ENCODE data around the gene DNAJC9. TPM values are rescaled to one million over a fixed set of nuclear protein-coding genes. Genes with fewer than 3 reads are reported as not detected.

The DNAJC9 gene
- polyA plus RNA-seq, 2 of the 4 experiments (the other 2 are of a cell fraction) = 45.6 to 56.3 TPM

- peak; percentile 68 to 87 for DNase-seq (ENCODE audit: low read depth in 1 of 2, low spot score in 1 of 2)
- TF ChIP-seq E2F6 (IDR thresholded peaks at IDR 0.05; ENCODE audit: borderline replicate concordance, low read depth) (no peak), RFX5 (IDR thresholded peaks at IDR 0.05) (no peak), GATA3 (IDR thresholded peaks at IDR 0.05; ENCODE audit: borderline replicate concordance) (peak; percentile 50; the same call in 1 of the 2 replicates), PBX3 (IDR thresholded peaks at IDR 0.05) (no peak), FOSL2 (IDR thresholded peaks at IDR 0.05) (peak; percentile 89), FOSL2 (CRISPR knock-in tag; IDR thresholded peaks at IDR 0.05) (peak; percentile 83), PHF8 (IDR thresholded peaks at IDR 0.05; ENCODE audit: borderline replicate concordance, low read depth) (no peak), SREBF2 (IDR thresholded peaks at IDR 0.05) (no peak), EP300 (IDR thresholded peaks at IDR 0.05) (peak in 1 of 2 experiments; percentile 66; a peak in 1 of 5 replicates), HMGXB4 (CRISPR knock-in tag; IDR thresholded peaks at IDR 0.05; ENCODE audit: borderline replicate concordance) (no peak), TFCP2L1 (CRISPR knock-in tag; IDR thresholded peaks at IDR 0.05) (no peak), ZSCAN20 (CRISPR knock-in tag; IDR thresholded peaks at IDR 0.05) (no peak), JUNB (IDR thresholded peaks at IDR 0.05) (peak; percentile 62; the same call in 1 of the 2 replicates), HDAC2 (IDR thresholded peaks at IDR 0.05) (no peak), POLR2AphosphoS2 (conservative IDR thresholded peaks at IDR 0.05; ENCODE audit: low read length) (no peak), ZC3H11A (IDR thresholded peaks at IDR 0.05) (no peak), CTCF (IDR thresholded peaks at IDR 0.05) (no peak), CEBPB (IDR thresholded peaks at IDR 0.05) (peak; percentile 62 to 65), BCL3 (IDR thresholded peaks at IDR 0.05) (peak; percentile 21; the same call in 1 of the 3 replicates), MAZ (IDR thresholded peaks at IDR 0.05; ENCODE audit: borderline replicate concordance, low read depth, low read length) (no peak), KDM1A (IDR thresholded peaks at IDR 0.05; ENCODE audit: low read depth) (no peak), JUN (IDR thresholded peaks at IDR 0.05) (peak; percentile 49 to 69; a peak in 3 of 5 replicates), ESRRA (IDR thresholded peaks at IDR 0.05; ENCODE audit: borderline replicate concordance, low read length) (no peak), EHF (CRISPR knock-in tag; IDR thresholded peaks at IDR 0.05) (no peak), CHD2 (IDR thresholded peaks at IDR 0.05; ENCODE audit: low read length, partially characterized antibody) (no peak), KDM5A (IDR thresholded peaks at IDR 0.05) (no peak), RCOR1 (IDR thresholded peaks at IDR 0.05; ENCODE audit: low read depth, low read length) (no peak), CBX2 (IDR thresholded peaks at IDR 0.05; ENCODE audit: borderline replicate concordance, low read depth) (no peak), CBX8 (IDR thresholded peaks at IDR 0.05) (no peak), CHD4 (IDR thresholded peaks at IDR 0.05; ENCODE audit: borderline replicate concordance) (no peak), NR3C1 (IDR thresholded peaks at IDR 0.05) (no peak), HOXB13 (CRISPR knock-in tag; IDR thresholded peaks at IDR 0.05; ENCODE audit: low read depth) (no peak), HOXA7 (CRISPR knock-in tag; IDR thresholded peaks at IDR 0.05) (no peak), HOXB5 (CRISPR knock-in tag; IDR thresholded peaks at IDR 0.05) (no peak), BHLHE40 (IDR thresholded peaks at IDR 0.05; ENCODE audit: low read depth, low read length) (no peak), HES2 (IDR thresholded peaks at IDR 0.05) (0 out of 2 replicates have a peak, but pooled peaks have one; percentile 20)
- CTCF ChIA-PET = interaction anchor here (2.3 to 2.7 kb wide), 2 partner anchors 15 to 150 kb away, joined by 10 to 11 read pairs; partner anchors contain the start of gene DNAJC9
- WGBS (ENCODE audit: missing lambda C conversion rate) = 13% methylated on average over 4 of the region's 4 CpGs
- H3K4me3 ChIP-seq = no peak overlapping the region
- POLR2A ChIA-PET = interaction anchor here (0.6 to 1.8 kb wide), 3 partner anchors 9 to 97 kb away, joined by 3 to 11 read pairs (median 4); partner anchors contain the start of genes CFAP70 and MRPS16
- peak overlapping the region; percentile 85 to 92 for H3K27ac ChIP-seq
- peaks cover 4% of the 10 kb centered on the region; the same call in 1 of the 3 replicates for H3K9me3 ChIP-seq
- peaks cover 31% of the 10 kb centered on the region for H3K4me1 ChIP-seq
- ATAC-seq = peak; percentile 94 to 99
- peak overlapping the region; percentile 71 for H3K4me2 ChIP-seq
- FAIRE-seq = peak; percentile 76
These were observed 15.2 kb upstream of the DNAJC9 start for GRCh38 chr10:73262105-73262730.

Measured in A549 (cell line).